Amniotic epithelial cell (primary cell): ENCODE results near the gene RAB6D.
A peak's percentile ranks its signal among the peaks of the same experiment; 100 is the strongest.
"Not testable (repeated sequence)": the region's sequence is repeated elsewhere in the genome, so short reads cannot be mapped to it uniquely, and the experiment has no call there.

Source experiments
- DNase-seq: peaks from one replicate; pipeline ENCODE4 v3.0.0-alpha.2; 2010; ENCODE audit warnings: low read depth

Gene RAB6D

DNA sequence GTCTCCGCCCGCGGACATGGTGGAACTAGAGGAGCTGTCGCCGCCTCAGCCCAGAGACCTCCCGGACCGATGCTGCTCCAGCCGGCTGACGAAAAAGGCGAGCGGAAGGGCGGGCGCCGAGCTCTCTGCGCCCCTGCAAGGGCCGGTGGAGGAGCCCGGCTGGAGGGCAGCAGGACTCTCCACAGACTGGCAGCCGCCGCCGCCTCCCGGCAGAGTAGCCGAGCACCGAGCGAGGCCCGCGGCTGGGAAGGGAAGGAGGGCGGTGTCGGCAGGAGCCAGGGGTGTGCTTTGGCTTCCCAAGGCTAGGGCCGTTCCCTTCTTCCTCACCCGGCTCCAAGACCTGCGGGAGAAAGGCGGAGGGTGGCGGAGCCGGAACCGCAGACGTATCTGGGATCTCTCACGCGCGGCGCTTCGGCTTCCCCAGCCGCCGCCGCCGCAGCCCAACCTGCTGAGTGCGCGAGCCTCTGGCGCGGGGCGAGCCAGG lies at the start of gene RAB6D:
Gene RAB6D (minus strand): TSS at position 466 of the 484 bp plus-strand sequence. CDS start 448 bp downstream, at position 18.
- peak; percentile 15 for DNase-seq

DNA sequence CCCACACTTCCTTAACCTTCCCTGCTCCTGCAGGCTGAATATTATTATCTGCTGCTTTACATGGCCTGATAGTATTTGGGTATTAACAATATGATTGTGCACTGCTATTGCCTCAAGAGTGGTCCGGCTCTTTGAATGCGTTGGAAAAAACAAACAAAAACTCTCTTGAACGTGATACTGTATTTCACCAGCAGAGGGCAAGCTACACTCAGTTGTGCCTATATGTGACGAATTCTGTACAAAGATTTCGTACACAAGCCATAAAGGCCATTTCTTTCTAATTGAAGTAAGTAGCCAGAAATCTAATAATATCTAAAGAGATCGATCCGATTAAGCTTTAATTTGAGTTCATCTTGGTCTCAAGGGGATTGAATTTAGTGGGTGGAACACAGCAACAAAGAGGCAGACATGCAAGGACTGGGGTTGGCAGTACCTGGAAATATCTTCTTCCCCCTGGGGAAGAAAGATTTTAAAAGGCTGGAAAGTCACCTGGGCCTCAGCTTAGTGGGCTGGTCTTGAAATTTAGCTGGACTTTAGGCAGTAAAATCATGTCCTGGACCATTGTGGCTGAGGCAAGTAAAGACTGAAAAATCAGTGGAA lies 49.3 kb upstream of the RAB6D start:
- DNase-seq = peak; percentile 57

DNA sequence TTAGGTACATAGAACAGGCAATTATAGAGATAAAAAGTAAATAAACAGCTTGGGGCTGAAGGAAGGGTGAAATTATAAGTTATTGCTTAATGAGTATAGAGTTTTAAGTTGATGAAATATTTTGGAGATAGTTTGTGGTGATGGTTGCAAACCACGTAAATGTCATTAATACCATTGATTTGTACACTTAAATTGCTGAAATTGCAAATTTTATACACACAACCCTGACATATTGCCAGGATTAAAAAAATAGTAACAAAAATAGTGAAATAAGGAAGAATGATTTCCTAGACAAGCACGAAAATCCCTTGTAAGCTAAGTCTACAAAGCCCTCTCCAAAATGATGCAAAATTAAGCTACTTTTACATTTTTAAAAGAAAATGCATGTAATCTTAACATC lies 46.2 kb upstream of the RAB6D start:
- no peak for DNase-seq

DNA sequence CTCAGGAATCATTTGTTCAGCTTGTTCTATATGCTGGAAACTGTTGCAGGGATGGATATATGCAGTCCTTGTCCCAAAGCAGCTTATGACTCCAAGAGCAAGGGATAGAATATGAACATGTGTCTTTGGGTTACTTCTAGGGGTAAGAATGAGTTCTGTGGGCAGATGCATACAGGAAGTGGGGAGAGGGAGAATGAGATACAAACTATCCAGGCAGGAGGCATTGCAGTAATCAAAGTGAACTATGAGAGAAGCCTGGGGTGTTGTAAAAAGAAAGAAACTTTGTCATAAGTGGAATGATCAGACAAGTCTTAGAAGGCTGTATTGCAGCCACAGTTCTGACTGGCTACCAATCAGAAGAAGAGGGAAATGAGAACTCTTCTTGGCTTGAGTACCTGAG lies 44.8 kb upstream of the RAB6D start:
- DNase-seq = no peak

DNA sequence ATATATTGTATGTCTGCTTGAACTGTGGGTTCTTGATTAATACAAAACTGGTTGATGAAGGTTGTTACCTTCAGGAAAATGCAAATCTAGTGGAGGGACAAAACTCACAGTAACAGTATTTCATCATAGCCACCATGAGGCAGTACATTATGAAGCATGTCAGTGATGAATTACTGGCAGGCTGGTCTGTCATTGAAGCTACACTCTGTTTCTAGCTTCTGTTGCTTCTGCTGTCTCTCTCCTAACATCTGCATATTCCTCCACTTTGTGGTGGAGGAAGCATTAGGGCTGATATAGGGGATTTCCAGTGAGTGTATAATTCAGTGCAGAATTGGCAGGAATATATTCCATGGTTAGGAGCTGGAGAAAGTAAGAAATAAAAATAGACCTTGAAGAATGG lies 44.2 kb upstream of the RAB6D start:
- DNase-seq = no peak

DNA sequence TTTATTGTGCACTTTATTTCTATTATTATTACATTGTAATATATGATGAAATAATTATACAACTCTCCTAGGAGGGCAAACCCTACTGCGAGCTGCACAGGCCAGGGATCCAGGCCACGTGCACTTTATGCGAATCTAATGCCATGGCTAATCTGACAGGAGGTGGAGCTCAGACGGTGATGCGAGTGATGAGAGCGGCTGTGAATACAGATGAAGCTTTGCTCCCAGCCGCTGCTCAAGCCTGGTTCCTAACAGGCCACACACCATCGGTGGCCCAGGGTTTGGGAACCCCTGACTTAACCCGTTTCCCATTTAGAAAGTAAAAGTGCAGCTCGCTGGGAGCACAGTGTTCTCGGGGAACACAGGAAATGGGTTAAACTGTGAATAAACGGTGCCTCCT lies 40.8 kb upstream of the RAB6D start:
- no peak for DNase-seq

DNA sequence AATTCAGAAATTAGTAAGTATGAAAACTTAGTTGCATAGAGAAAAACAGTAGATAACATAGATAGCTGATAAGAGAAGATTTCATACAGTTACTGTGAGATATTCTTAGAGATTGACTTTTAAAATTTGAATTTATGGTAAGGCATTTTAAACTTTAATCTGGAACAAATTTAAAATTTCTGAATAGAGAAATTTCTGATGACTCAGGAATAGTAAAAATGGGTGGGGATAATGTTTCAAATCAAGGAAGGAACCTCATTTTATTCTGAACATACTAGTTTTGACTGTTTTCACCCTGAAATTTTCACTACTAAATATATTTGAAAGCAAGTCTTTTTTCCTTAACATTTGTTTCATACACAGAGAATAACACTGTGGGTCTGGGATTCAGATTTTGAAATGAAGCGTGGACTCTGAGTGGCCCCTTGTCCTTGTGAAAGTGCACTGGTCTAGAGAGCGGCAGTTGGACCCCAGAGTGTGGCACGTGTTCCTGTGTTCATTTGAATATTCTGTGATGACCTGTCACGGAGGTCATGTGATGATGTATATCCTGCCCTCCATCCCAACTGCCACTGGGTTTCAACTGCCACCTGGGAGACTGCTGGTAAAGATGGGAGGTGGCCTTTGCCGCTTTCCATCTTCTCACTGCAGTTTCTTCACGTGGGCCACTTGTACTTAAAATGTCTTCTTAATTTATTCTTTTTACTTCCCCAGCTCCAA lies 38.5 kb upstream of the RAB6D start:
- DNase-seq = no peak

DNA sequence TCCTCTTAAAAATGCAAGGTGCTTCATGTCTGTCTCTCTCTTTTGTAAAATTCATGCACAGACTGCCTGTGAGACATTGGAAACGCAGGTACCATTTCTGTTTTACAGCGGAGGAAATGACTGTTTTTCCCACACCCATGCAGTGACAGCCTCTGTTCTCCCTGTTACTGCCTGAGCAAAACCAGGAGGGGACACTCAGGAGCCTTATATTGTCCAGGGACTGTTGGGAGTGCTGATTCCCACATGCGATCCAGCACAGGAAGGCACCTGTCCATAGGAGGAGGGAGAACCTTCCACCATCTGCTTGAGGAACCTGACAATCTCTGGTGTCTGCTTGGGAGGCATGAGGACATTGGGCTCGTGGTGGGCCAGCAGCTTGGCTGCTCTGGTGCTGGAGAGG lies 36.9 kb upstream of the RAB6D start:
- DNase-seq = no peak

DNA sequence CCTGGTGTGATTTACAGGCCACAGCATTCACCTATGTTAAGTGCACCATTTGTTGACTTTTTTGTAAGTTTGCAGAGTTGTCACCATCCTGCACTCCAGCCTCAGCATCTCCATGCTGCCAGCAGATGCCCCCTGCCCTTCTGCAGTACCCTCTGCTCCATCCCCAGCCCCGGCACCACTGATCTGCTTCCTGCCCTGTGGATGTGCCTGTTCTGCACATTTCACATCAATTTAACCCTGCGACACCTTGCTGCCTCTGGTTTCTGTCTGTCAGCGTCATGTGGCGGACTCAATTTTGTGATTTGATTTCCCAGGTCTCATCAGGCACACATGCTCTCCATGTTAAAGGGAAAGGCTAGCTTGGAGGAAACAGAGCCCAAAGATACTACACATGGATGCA lies 36.5 kb upstream of the RAB6D start:
- not testable (repeated sequence) for DNase-seq

DNA sequence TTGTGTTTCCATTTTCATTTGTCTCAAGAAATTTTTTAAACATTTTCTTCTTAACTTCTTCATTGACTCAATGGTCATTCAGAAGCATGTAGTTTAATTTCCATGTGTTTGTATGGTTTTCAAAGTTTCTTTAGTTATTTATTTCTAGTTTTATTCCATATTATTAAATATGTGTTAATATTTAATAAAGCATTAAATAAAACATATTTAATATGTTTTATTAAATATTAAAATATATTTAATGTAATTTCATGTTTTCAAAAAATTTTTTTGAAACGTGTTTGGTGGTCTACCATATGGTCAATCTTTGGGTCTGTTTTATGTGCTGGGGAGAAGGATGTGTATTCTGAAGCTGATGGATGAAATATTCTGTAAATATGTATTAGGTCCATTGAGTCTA lies 32.2 kb upstream of the RAB6D start:
- not testable (repeated sequence) for DNase-seq

DNA sequence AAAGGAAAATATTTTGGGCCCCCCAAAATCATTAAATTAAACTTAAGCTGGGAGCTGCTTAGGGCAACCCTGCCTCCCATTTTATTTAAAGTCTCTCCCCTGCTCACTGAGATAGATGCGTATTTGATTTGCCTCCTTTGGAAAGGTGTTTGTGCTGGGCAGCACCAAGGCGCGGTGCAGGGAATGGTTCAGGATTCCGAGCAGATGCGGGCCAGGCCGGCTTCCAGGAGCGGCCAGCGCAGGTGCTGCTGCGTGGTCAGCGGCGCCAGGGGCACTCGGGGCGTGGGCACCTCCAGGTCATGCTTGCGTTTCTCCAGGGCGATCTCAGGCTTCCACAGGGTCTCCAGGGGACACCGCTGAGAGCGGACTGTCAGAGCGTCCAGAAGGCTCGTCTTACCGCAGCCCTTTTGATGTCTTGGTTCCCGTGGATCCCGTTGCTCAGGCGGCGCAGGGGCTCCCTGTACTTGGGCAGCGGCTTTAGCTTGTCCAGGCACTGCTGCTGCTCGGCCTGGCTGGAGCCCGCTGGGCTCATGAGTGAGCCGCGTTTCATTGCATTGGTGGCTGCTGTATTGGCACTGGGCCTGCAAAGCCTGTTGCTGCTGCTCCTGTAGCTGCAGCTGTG lies 31.2 kb upstream of the RAB6D start:
- DNase-seq = not testable (repeated sequence)

DNA sequence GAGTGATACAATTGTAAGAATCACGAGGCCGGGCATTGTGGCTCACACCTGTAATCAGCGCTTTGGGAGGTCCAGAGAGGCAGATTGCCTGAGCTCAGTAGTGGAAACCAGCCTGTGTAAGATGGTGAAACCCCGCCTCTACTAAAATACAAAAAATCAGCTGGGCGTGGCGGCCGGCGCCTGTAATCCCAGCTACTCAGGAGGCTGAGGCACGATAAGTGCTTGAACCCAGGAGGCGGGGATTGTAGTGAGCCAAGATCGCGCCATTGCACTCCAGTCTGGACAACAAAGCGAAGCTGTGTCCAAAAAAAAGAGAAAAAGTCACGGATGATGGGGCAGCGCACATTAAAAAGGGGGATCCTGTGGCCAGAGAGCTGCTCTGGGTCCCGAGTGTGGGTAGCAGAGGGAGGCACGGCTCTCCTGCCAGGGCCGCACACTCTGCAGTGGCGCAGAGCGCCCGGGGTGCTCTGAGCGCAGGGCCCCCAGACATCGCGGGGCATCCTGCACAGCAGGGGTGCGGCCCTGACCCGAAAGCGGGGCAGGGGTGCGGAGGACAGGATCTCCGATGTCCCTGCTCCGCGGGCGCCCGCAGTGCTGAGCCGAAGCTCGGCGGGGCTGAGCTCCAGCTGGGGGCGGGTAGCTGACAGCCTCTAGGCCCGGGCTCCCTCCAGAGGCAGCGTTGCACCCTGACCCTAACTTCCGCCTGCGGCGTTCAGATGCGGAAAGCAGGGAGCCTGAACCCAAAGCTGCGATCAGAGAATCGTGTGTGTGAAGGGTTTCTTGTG lies 30.4 kb upstream of the RAB6D start:
- DNase-seq = peak; percentile 18

DNA sequence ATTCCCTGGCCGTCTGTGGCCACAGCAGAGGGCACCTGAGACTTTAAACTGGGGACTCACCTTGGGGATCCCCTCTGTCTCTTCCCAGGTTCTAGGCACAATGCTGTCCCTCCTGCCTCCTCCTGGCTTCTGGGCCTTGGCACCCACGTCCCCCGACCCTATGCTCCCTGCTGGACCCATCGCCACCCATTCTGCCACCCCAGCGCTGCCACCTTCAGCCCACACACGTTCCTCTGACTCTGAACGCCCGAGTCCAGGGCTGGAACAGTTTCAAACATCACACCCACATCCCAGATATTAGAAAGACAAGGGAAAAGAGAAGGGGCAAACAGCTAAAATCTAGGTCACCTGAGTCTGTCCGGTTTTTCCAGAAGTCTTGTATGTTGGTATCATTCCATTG lies 28.0 kb upstream of the RAB6D start:
- not testable (repeated sequence) for DNase-seq

DNA sequence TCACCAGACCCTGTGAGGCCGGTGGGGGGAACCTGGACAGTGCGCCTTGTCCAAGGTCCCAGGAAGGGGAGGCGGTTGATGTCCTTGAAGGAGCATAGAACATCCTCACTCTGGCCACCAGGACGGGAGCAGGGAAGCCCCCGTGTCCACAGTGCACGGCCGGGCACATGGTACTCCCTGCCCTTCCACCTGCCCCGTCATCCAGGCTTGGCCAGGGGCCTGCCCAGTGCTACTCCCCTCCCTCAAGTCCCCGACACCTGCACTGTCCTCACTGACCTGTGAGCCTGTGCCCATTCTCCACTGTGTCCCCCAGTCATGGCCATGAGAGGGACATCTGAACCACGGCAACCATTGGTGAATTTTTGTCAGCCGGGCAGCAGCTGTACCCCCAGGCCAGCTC lies 27.5 kb upstream of the RAB6D start:
- not testable (repeated sequence) for DNase-seq

DNA sequence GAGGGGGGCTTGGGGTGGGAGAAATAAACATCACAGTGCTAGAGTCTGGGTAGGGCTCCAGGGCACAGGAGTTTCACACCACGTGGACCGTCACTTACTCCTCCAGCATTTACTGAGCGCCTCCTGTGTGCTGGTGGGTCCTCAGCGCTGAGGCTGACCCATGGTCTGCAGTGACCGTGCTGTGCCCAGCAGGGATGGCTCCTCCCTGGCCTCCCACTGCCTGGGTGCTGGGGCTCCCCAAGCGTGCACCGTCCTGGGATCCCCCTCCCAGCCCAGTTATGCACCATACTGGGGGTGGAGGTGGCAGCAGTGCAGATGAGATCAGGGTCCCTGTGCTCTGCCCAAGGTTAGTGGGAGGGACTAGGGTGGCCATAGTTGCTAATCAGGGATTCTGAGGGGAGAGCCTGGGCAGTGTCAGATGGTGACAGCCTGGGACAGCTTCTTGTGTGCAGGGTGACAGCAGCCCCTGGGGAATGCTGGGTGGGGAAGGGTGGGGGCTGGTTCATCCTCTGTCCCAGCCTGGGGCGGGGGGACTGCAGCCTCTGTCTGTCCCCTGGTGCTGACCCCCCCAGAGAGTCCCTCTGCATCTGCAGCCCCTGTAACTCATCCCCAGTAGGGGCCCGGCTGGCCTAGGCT lies 26.6 kb upstream of the RAB6D start:
- DNase-seq = not testable (repeated sequence)

DNA sequence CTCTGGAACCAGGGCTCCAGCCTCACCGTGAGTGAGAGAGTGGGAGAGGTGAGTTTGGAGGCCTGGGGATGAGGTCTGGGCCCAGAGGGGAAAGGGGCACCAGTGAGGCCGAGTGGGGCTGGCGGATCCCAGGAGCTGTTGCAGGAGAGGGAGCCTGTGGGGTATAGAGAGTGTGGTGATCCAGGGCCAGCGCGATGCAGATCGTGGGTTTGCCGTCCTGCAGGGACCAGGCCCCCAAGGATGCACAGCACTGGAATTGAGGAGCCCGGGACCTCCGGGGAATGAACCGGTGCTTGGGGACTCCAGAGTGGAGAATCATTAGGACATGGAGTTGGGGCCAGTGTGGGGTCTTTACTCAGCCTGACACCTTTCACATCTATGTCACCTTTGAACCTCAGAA lies 25.7 kb upstream of the RAB6D start:
- DNase-seq = no peak

DNA sequence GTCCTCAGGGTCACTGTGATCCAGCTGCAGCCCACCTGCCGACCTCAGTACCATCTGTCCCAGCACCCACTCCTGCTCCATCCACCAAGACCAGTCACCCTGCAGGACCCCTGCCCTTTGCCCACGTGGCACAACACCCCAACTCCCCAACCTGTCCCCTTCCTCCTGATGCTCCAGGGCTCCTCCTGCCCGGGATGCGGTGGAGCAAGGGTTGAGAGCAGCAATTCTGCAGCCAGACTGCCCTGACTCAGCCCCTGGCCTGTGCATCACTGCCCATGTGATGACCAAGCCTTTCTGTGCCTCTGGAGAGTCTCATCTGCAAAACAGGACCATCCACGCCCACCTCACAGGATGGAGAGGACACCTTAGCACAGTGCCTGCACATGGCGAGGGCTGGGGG lies 24.9 kb upstream of the RAB6D start:
- not testable (repeated sequence) for DNase-seq

DNA sequence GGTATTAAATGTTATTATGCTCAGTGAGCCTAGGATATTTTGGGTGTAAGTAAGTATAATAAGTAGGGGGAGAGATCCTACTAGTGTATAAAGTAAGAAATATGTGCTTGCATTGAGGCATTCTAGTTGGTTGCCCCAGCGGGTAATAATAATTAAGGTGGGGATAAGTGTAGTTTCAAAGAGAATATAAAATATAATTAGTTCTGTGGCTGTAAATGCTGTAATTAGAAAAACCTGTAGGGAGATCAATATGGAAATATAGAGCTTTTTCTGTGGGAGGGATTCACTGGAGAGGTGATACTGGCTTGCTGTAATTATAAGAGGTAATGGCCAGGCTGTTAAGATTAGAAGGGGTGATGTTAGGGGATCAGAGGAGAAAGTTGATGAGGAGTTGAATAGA lies 9.1 kb upstream of the RAB6D start:
- DNase-seq = not testable (repeated sequence)

DNA sequence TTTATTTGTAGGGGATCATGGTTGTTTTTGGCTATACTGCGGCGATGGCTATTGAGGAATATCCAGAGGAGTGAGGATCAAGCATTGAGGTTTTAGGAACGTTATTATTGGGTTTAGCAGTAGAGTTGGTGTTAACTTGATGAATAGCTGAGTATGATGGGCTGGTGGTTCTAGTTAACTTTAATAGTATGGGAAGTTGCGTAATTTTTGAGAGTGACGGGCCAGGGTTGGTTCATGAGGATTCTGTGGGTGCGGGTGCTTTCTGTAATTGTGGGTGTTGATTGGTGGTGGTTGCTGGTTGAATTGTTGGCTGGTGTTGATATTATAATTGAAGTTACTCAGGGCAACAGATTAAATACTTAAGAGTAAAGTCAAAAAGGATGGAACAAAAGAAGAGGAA lies 6.0 kb upstream of the RAB6D start:
- no peak for DNase-seq

DNA sequence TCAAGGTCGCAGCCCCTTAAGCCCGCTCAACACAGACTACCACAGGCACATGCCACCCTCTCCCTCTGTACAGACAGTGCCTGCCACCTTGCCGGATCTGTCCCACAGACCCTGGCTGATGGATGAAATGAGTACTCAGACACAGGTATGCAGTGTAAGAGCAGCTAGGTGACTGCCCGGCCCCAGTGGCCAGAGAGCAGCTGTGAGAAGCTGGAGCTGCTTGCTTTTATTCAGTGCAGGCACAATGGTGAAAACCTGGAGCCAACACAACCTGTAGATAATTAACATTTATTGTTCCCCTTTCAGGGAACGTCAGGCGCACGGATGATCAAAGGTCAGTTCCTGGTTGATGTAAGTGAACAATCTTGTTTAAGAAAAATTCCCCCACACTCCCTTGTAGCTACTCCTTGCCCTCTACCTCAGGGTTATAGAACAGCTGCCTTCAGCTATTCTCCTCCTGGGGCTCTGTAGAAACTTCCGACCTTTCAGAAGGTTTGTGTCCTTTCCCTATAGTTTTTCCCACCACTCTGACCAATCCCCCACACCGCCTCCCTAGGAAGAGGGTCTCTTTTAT lies 4.6 kb upstream of the RAB6D start:
- not testable (repeated sequence) for DNase-seq

DNA sequence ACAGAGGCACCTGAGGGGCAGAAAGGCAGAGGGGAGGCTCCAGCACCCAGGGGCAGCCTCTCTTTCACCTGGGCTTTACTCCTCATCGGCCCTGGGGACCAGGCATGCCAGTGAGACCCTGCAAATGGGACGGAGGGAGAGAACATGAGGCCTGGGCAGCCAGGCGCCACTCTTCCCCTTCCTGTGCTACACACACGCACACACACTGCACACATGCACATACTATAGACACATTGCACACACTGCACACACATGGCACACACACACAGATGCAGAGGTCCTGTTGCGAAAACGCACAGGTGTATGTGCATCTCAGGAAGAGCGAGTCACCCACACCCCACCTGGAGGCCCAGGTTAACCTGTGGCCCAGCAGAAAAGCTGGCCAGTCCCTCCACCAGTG lies 3.4 kb upstream of the RAB6D start:
- no peak for DNase-seq

DNA sequence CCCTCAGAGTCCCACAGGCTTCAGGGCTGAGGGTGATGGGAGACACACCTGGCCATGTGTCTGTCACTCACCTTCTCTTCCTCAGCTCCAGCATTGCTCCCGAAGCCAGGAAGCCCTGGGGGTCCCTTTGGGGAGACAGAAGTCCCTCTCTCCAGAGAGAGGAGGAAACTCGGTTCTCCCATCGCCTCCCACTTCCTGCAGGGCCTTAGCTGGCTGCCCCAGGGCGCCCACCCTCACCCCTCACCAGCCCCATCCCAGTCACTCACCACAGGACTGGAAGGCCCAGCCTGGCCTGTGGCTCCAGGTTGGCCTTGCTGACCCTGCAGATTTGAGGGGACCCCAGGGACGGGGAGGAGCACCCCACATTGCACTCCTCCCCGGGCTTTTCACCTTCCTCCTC lies 2.7 kb upstream of the RAB6D start:
- DNase-seq = no peak
